ENCODE measurements around the gene SLC7A9.

- TF ChIP-seq REST (IDR thresholded peaks at IDR 0.05; ENCODE audit: insufficient read depth in 1 of 2, low read depth in 2 of 2, low read length in 2 of 2) (no peak), TAF1 (IDR thresholded peaks at IDR 0.05; ENCODE audit: borderline replicate concordance, insufficient read depth, low read length) (no peak), POLR2AphosphoS5 (IDR thresholded peaks at IDR 0.05; ENCODE audit: low read depth, low read length) (no peak)
Observed at GRCh38 chr19:32895384-32895783, 25.8 kb upstream of the SLC7A9 start.
